Naive thymus-derived CD4-positive, alpha-beta T cell (primary cell): ENCODE results near the gene IPO13. TPM values are rescaled to one million over a fixed set of nuclear protein-coding genes. Genes with fewer than 3 reads are reported as not detected.

Experiments used
- ATAC-seq: fragments of 150-1000 bp; cut with Tn5 transposase; 2 replicates; pipeline ENCODE4 v1.10.0; 2021; ENCODE audit warnings: mild to moderate bottlenecking, moderate library complexity
- CTCF ChIA-PET: fragments of 350-600 bp; sonication (Branson Sonifier 250); formaldehyde crosslinking; loops from one replicate; lab custom pipeline; 2021; ENCODE audit warnings: antibody characterized with exemption; lab: Charles Lee
- POLR2A ChIA-PET: fragments of 350-600 bp; sonication (Branson Sonifier 250); formaldehyde crosslinking; loops from one replicate; lab custom pipeline; 2021; ENCODE audit warnings: antibody characterized with exemption, inconsistent platforms; lab: Charles Lee
- DNase-seq, 9 donors: peaks; one replicate each; pipeline versions ENCODE4 v3.0.0 to v3.0.0-alpha.2; 2020 to 2022; ENCODE audit warnings: mixed read lengths in 1 of 9
- H3K27ac ChIP-seq: one replicate; pipeline ENCODE4 v1.7.0; 2013; ENCODE audit warnings: mild to moderate bottlenecking, low read depth, low read length, moderate library complexity
- H3K27me3 ChIP-seq, 2 donors: one replicate each; pipeline ENCODE4 v1.7.0; 2013; ENCODE audit warnings: low read length in 2 of 2, mild to moderate bottlenecking in 2 of 2, moderate library complexity in 2 of 2; ENCODE audit not compliant: control insufficient read depth in 2 of 2, insufficient read depth in 2 of 2
- H3K36me3 ChIP-seq, 3 experiments: 1 replicate in 2 of 3; 2 replicates in 1 of 3; pipeline ENCODE4 v1.7.0; 2013; ENCODE audit warnings: low read length in 3 of 3, mild to moderate bottlenecking in 3 of 3, moderate library complexity in 1 of 3; ENCODE audit not compliant: insufficient read depth in 3 of 3, control insufficient read depth in 2 of 3
- H3K4me1 ChIP-seq, 2 donors: one replicate each; pipeline ENCODE4 v1.7.0; 2013; ENCODE audit warnings: low read length in 2 of 2, mild to moderate bottlenecking in 2 of 2, moderate library complexity in 1 of 2; ENCODE audit not compliant: control insufficient read depth in 2 of 2, insufficient read depth in 2 of 2
- H3K4me3 ChIP-seq: 2 replicates; pipeline ENCODE4 v1.7.0; 2013; ENCODE audit warnings: mild to moderate bottlenecking, low read length
- H3K9me3 ChIP-seq, 3 experiments: 1 replicate in 2 of 3; 2 replicates in 1 of 3; pipeline ENCODE4 v1.7.0; 2013; ENCODE audit warnings: low read length in 3 of 3; ENCODE audit not compliant: control insufficient read depth in 2 of 3
- H3K27ac Mint-ChIP-seq, 9 donors: one replicate each; pipeline ENCODE4 v1.8.0; 2020 to 2022; ENCODE audit warnings: mixed read lengths in 9 of 9, mild to moderate bottlenecking in 8 of 9, moderate library complexity in 5 of 9, inconsistent platforms in 2 of 9
- H3K27me3 Mint-ChIP-seq, 5 donors: one replicate each; pipeline ENCODE4 v1.8.0; 2021 to 2022; ENCODE audit warnings: mixed read lengths in 5 of 5, mild to moderate bottlenecking in 1 of 5
- H3K36me3 Mint-ChIP-seq, 5 donors: one replicate each; pipeline ENCODE4 v1.8.0; 2020 to 2022; ENCODE audit warnings: mixed read lengths in 5 of 5, mild to moderate bottlenecking in 3 of 5, inconsistent platforms in 1 of 5
- H3K4me1 Mint-ChIP-seq, 7 donors: one replicate each; pipeline ENCODE4 v1.8.0; 2020 to 2022; ENCODE audit warnings: mixed read lengths in 7 of 7, mild to moderate bottlenecking in 3 of 7, inconsistent platforms in 1 of 7
- H3K4me3 Mint-ChIP-seq, 10 donors: one replicate each; pipeline ENCODE4 v1.8.0; 2020 to 2022; ENCODE audit warnings: mild to moderate bottlenecking in 10 of 10, mixed read lengths in 10 of 10, moderate library complexity in 6 of 10, inconsistent platforms in 2 of 10
- H3K9me3 Mint-ChIP-seq, 11 donors: one replicate each; pipeline ENCODE4 v1.8.0; 2020 to 2022; ENCODE audit warnings: mixed read lengths in 11 of 11, mild to moderate bottlenecking in 4 of 11, inconsistent platforms in 1 of 11, moderate library complexity in 1 of 11
- intact Hi-C, 2 donors: fragments of 100-400 bp; cut with micrococcal nuclease; formaldehyde crosslinking; loops; one replicate each; pipeline ENCODE4 v1.15.1; 2023
- polyA plus RNA-seq, 2 donors: library from polyadenylated mRNA; unstranded; fragments of 300-500 nt; fragmentation: Illumina TruSeq; gene quantifications; one replicate each; pipeline ENCODE4 v1.2.3, GENCODE V29; 2021
- total RNA-seq, 6 experiments: library from RNA in 5 of 6; stranded (reverse) in 5 of 6; gene quantifications; 1 replicate in 5 of 6; 2 replicates in 1 of 6; pipeline ENCODE4 v1.2.3 and lab custom pipeline; 2021 to 2026

Gene IPO13
- total and polyA plus RNA-seq, 7 experiments from 2014 or later, result 10.1 to 32.3 (median 15.2) TPM

- ChIA-PET POLR2A (no interaction called here), CTCF (no interaction called here)
- Mint-ChIP-seq H3K4me3 (no peak overlapping the region), H3K9me3 (no peaks in the 10 kb centered on the region), H3K27me3 (no peaks in the 10 kb centered on the region), H3K4me1 (peaks cover 0 to 4% (median 0%) of the 10 kb centered on the region in 7 donors), H3K36me3 (peaks cover 0 to 13% (median 3%) of the 10 kb centered on the region in 5 donors), H3K27ac (peak overlapping the region in 1 of 9 donors; percentile 74)
- no peak overlapping the region for H3K27ac ChIP-seq
- intact Hi-C loops, result no loop called here
- H3K4me1 ChIP-seq, result no peaks in the 10 kb centered on the region
- no peaks in the 10 kb centered on the region for H3K9me3 ChIP-seq
- no peak overlapping the region for H3K4me3 ChIP-seq
- ATAC-seq (no peak), DNase-seq (no peak)
- H3K36me3 ChIP-seq, result peaks cover 0 to 4% (median 0%) of the 10 kb centered on the region in 3 experiments
- no peaks in the 10 kb centered on the region for H3K27me3 ChIP-seq
These were observed 32.9 kb upstream of the IPO13 start for GRCh38 chr1:43913666-43914360.

GRCh38 chr1:43914576-43915525, 31.9 kb upstream of the IPO13 start:
- ChIA-PET POLR2A (no interaction called here), CTCF (no interaction called here)
- Mint-ChIP-seq H3K27ac (peak overlapping the region in 1 of 9 donors; percentile 80), H3K4me3 (no peak overlapping the region), H3K4me1 (peaks cover 0 to 7% (median 0%) of the 10 kb centered on the region in 7 donors), H3K27me3 (no peaks in the 10 kb centered on the region), H3K36me3 (peaks cover 0 to 4% (median 0%) of the 10 kb centered on the region in 5 donors), H3K9me3 (no peaks in the 10 kb centered on the region)
- no peak for DNase-seq
- no peak overlapping the region for H3K4me3 ChIP-seq
- H3K4me1 ChIP-seq, result no peaks in the 10 kb centered on the region
- intact Hi-C loops, result no loop called here
- H3K27me3 ChIP-seq, result no peaks in the 10 kb centered on the region
- ATAC-seq, result no peak
- H3K36me3 ChIP-seq, result no peaks in the 10 kb centered on the region
- no peaks in the 10 kb centered on the region for H3K9me3 ChIP-seq
- no peak overlapping the region for H3K27ac ChIP-seq

DNA sequence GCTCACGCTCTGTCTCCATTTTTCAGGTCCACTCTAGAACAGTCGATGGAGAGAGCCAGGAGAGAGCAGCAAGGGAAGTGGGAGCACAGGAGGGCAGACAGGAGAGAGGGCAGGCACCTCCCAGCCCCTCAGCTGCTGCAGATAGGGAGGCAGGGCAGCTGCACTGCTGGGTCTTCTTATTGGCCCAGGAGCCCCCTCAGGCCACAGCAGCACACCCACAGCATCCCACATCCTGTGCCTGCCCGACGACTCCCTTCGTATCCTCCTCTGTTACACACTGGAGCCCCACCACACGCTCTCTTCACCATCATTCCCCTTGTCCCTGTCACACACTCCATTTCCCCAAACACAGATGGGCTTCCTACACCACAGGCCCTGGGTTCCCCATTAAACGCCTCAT, 26.8 kb upstream of the IPO13 start:
- no peak overlapping the region for H3K27ac Mint-ChIP-seq
- no peak for DNase-seq
- H3K4me3 ChIP-seq, result no peak overlapping the region
- H3K4me3 Mint-ChIP-seq, result no peak overlapping the region
- H3K36me3 ChIP-seq, result no peaks in the 10 kb centered on the region
- intact Hi-C loops, result no loop called here
- H3K4me1 ChIP-seq, result no peaks in the 10 kb centered on the region
- no peaks in the 10 kb centered on the region for H3K27me3 ChIP-seq
- H3K27ac ChIP-seq, result no peak overlapping the region
- peaks cover 0 to 2% (median 0%) of the 10 kb centered on the region in 11 donors for H3K9me3 Mint-ChIP-seq
- ATAC-seq, result no peak
- H3K36me3 Mint-ChIP-seq, result peaks cover 0 to 17% (median 15%) of the 10 kb centered on the region in 5 donors
- H3K4me1 Mint-ChIP-seq, result peaks cover 0 to 11% (median 0%) of the 10 kb centered on the region in 7 donors
- CTCF ChIA-PET, result no interaction called here
- H3K9me3 ChIP-seq, result no peaks in the 10 kb centered on the region
- no peaks in the 10 kb centered on the region for H3K27me3 Mint-ChIP-seq
- POLR2A ChIA-PET, result no interaction called here

DNA sequence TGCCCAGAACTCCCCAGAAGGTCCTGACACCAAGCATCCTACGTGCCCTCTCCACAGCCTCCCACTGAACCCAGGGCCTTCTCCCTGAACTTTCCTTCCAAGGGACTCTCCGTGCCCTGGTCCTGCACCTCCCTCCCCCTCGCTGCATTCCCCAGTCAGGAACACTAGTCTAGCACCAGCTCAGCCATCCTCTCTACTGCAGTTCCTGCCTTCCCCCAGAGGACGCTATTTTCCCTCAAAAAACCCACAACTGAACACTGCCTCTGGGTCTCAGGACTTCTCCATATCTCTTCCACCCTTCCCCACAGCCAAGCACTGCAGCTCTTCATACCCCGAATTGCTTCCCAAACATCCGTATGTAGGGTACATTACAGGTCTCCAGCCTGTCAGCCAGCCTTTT, 25.7 kb upstream of the IPO13 start:
- intact Hi-C loops, result no loop called here
- no peak for DNase-seq
- Histone ChIP-seq H3K9me3 (no peaks in the 10 kb centered on the region), H3K36me3 (peaks cover 0 to 6% (median 0%) of the 10 kb centered on the region in 3 experiments), H3K27me3 (no peaks in the 10 kb centered on the region), H3K4me3 (no peak overlapping the region), H3K4me1 (no peaks in the 10 kb centered on the region), H3K27ac (no peak overlapping the region)
- POLR2A ChIA-PET, result no interaction called here
- Mint-ChIP-seq H3K4me1 (peaks cover 0 to 11% (median 0%) of the 10 kb centered on the region in 7 donors), H3K4me3 (peak overlapping the region in 1 of 10 donors; percentile 30), H3K27me3 (no peaks in the 10 kb centered on the region), H3K27ac (peak overlapping the region in 1 of 9 donors; percentile 23), H3K9me3 (peaks cover 0 to 2% (median 0%) of the 10 kb centered on the region in 11 donors), H3K36me3 (peaks cover 2 to 25% (median 20%) of the 10 kb centered on the region in 5 donors)
- CTCF ChIA-PET, result no interaction called here
- ATAC-seq, result no peak

- intact Hi-C loops, result no loop called here
- Mint-ChIP-seq H3K27ac (peak overlapping the region in 1 of 9 donors; percentile 30), H3K9me3 (peaks cover 0 to 3% (median 0%) of the 10 kb centered on the region in 11 donors), H3K4me3 (no peak overlapping the region), H3K36me3 (peaks cover 2 to 32% (median 23%) of the 10 kb centered on the region in 5 donors), H3K27me3 (no peaks in the 10 kb centered on the region), H3K4me1 (peaks cover 0 to 8% (median 0%) of the 10 kb centered on the region in 7 donors)
- Histone ChIP-seq H3K36me3 (peaks cover 0 to 10% (median 0%) of the 10 kb centered on the region in 3 experiments), H3K4me3 (no peak overlapping the region), H3K9me3 (no peaks in the 10 kb centered on the region), H3K27me3 (no peaks in the 10 kb centered on the region), H3K4me1 (no peaks in the 10 kb centered on the region), H3K27ac (no peak overlapping the region)
- ATAC-seq (no peak), DNase-seq (no peak)
- POLR2A ChIA-PET, result no interaction called here
- CTCF ChIA-PET, result interaction anchor here (1.5 kb wide), 1 partner anchor 10 kb away, joined by 4 read pairs; no protein-coding TSS in a partner anchor
These were observed 22.2 kb upstream of the IPO13 start for GRCh38 chr1:43924516-43924915.

- ChIA-PET CTCF (interaction anchor here (1.5 kb wide), 1 partner anchor 9 kb away, joined by 4 read pairs; no protein-coding TSS in a partner anchor), POLR2A (no interaction called here)
- H3K4me3 Mint-ChIP-seq, result no peak overlapping the region
- H3K36me3 ChIP-seq, result peaks cover 0 to 10% (median 0%) of the 10 kb centered on the region in 3 experiments
- no peaks in the 10 kb centered on the region for H3K4me1 ChIP-seq
- H3K27ac ChIP-seq, result no peak overlapping the region
- no peaks in the 10 kb centered on the region for H3K9me3 ChIP-seq
- H3K36me3 Mint-ChIP-seq, result peaks cover 2 to 32% (median 23%) of the 10 kb centered on the region in 5 donors
- peaks cover 0 to 4% (median 0%) of the 10 kb centered on the region in 7 donors for H3K4me1 Mint-ChIP-seq
- ATAC-seq, result no peak
- H3K9me3 Mint-ChIP-seq, result peaks cover 0 to 2% (median 0%) of the 10 kb centered on the region in 11 donors
- no peak for DNase-seq
- H3K27me3 ChIP-seq, result no peaks in the 10 kb centered on the region
- no peak overlapping the region for H3K4me3 ChIP-seq
- no peaks in the 10 kb centered on the region for H3K27me3 Mint-ChIP-seq
- H3K27ac Mint-ChIP-seq, result no peak overlapping the region
- intact Hi-C loops, result no loop called here
These were observed 20.9 kb upstream of the IPO13 start for GRCh38 chr1:43925846-43926245.
